IPS-18a (cell line): ENCODE measurements around the gene CSK.
"Not testable (repeated sequence)": the region's sequence is repeated elsewhere in the genome, so short reads cannot be mapped to it uniquely, and the experiment has no call there.

Source experiments
- H3K27ac ChIP-seq: one replicate; pipeline ENCODE4 v1.5.1; 2013; ENCODE audit warnings: low read length
- H3K27me3 ChIP-seq: one replicate; pipeline ENCODE4 v1.6.1; 2013; ENCODE audit warnings: mild to moderate bottlenecking, low read length; ENCODE audit not compliant: control insufficient read depth, insufficient read depth
- H3K36me3 ChIP-seq: one replicate; pipeline ENCODE4 v1.6.1; 2013; ENCODE audit warnings: low read depth, low read length; ENCODE audit not compliant: control insufficient read depth
- H3K4me1 ChIP-seq: one replicate; pipeline ENCODE4 v1.6.1; 2013; ENCODE audit warnings: low read depth, low read length; ENCODE audit not compliant: control insufficient read depth
- H3K4me3 ChIP-seq: one replicate; pipeline ENCODE4 v1.5.1; 2013; ENCODE audit warnings: low read length
- H3K9ac ChIP-seq: one replicate; pipeline ENCODE4 v1.6.1; 2013; ENCODE audit warnings: mild to moderate bottlenecking, low read length, moderate library complexity
- H3K9me3 ChIP-seq: one replicate; pipeline ENCODE4 v1.6.1; 2013; ENCODE audit warnings: low read depth, low read length; ENCODE audit not compliant: control insufficient read depth

The CSK gene

DNA sequence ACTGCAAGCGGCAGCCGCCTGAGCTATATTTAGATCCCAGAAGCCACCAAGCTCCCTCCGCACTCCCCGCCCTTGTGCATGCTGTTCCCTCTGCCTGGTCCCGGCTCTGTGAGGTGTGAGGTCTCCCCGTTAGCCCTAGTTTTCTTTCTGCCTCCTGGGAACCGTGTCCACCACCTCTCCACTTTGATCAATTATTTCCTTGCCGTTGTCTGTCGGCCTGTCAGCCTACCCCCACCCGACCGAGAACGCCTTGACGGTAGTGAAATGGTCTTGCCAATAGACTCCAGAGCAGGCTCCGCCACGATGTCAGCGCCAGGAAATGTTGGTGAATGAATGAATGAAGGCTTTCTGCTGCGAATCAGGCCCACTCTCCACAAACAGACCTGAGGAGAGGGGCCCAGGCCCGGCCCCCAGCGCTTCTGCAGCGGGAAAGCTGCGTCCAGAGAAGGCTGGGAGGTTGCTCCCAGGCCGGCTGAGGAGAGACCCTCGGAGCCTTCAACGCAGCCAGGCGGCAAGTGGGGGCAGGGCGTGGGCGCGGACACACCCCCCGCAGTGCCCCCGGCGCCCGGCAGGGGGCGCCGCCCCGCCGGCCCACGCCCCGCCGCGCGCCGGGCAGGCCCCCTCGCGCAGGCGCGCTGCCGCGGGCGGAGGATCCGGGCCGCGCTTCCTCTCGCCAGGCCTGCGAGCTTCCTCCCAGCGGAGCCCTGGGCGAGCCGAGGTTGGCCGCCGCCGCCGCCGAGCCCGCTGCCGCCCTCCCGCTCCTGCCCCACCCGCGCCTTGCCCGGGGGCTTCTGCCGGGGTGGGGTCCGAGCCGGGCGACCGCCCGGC, at the start of gene CSK:
Gene CSK, plus strand, starts transcription at position 650 of the 828 bp plus-strand sequence. CDS start 16,218 bp downstream, outside the sequence.
- no peak within 1 kb of the TSS for H3K27ac ChIP-seq
- H3K36me3 ChIP-seq = no peaks in the 10 kb centered on the region
- peaks cover 21% of the 10 kb centered on the region for H3K4me1 ChIP-seq
- H3K9me3 ChIP-seq = no peaks in the 10 kb centered on the region
- H3K27me3 ChIP-seq = peaks cover 18% of the 10 kb centered on the region
- peak within 1 kb of the TSS; percentile 74 for H3K4me3 ChIP-seq
- H3K9ac ChIP-seq = peak within 1 kb of the TSS; percentile 29

- Histone ChIP-seq H3K27me3 (peaks cover 4% of the 10 kb centered on the region), H3K4me1 (no peaks in the 10 kb centered on the region), H3K9ac (no peak overlapping the region), H3K27ac (no peak overlapping the region), H3K4me3 (no peak overlapping the region), H3K36me3 (no peaks in the 10 kb centered on the region), H3K9me3 (no peaks in the 10 kb centered on the region)
Measured at GRCh38 chr15:74732846-74733245, 49.0 kb upstream of the CSK start.

- Histone ChIP-seq H3K27me3 (peaks cover under 1% of the 10 kb centered on the region), H3K9me3 (no peaks in the 10 kb centered on the region), H3K36me3 (no peaks in the 10 kb centered on the region), H3K4me1 (no peaks in the 10 kb centered on the region), H3K9ac (no peak overlapping the region), H3K27ac (no peak overlapping the region), H3K4me3 (no peak overlapping the region)
Measured at GRCh38 chr15:74733269-74733668, 48.6 kb upstream of the CSK start.

- Histone ChIP-seq H3K36me3 (no peaks in the 10 kb centered on the region), H3K9me3 (no peaks in the 10 kb centered on the region), H3K27me3 (no peaks in the 10 kb centered on the region), H3K9ac (no peak overlapping the region), H3K4me1 (no peaks in the 10 kb centered on the region), H3K4me3 (no peak overlapping the region), H3K27ac (no peak overlapping the region)
Measured at GRCh38 chr15:74735305-74735704, 46.6 kb upstream of the CSK start.

DNA sequence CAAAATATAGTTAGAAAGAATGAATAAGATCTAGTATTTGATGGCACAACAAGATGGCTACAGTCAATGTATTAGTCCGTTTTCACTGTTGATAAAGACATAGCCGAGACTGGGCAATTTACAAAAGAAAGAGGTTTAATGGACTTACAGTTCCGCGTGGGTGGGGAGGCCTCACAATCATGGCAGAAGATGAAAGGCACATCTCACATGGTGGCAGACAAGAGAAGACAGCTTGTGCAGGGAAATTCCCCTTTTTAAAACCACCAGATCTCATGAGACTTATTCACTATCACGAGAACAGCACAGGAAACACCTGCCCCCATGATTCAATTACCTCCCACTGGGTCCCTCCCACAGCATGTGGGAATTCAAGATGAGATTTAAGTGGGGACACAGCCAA, 43.6 kb upstream of the CSK start:
- not testable (repeated sequence) for H3K4me3 ChIP-seq, H3K9me3 ChIP-seq, H3K27me3 ChIP-seq, H3K27ac ChIP-seq, H3K9ac ChIP-seq, H3K36me3 ChIP-seq, H3K4me1 ChIP-seq

- Histone ChIP-seq H3K4me1 (no peaks in the 10 kb centered on the region), H3K27ac (no peak overlapping the region), H3K9ac (no peak overlapping the region), H3K36me3 (no peaks in the 10 kb centered on the region), H3K27me3 (no peaks in the 10 kb centered on the region), H3K9me3 (no peaks in the 10 kb centered on the region), H3K4me3 (no peak overlapping the region)
Measured at GRCh38 chr15:74742422-74742821, 39.5 kb upstream of the CSK start.

DNA sequence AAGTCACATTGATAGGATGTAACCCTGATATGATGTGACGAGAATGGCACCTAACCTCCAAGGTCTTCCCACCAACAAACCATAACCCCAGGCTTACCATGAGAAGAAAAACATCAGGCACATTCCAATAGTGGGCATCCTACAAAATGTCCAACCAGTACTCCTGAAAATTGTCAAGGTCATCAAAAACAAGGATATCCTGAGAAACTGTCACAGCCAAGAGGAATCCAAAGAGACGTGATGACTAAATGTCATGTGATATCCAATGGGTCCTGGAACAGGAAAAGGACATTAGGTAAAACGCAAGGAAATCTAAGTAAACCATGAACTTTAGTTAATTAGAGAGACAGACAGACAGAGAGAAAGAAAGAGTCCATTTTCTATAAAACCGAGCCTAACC, 35.5 kb upstream of the CSK start:
- Histone ChIP-seq H3K4me3 (no peak overlapping the region), H3K27me3 (no peaks in the 10 kb centered on the region), H3K4me1 (no peaks in the 10 kb centered on the region), H3K27ac (no peak overlapping the region), H3K36me3 (no peaks in the 10 kb centered on the region), H3K9me3 (no peaks in the 10 kb centered on the region), H3K9ac (no peak overlapping the region)

- H3K9me3 ChIP-seq = no peaks in the 10 kb centered on the region
- no peak within 1 kb of the TSS for H3K4me3 ChIP-seq
- H3K9ac ChIP-seq = no peak within 1 kb of the TSS
- no peaks in the 10 kb centered on the region for H3K4me1 ChIP-seq
- no peaks in the 10 kb centered on the region for H3K36me3 ChIP-seq
- H3K27me3 ChIP-seq = no peaks in the 10 kb centered on the region
- H3K27ac ChIP-seq = no peak within 1 kb of the TSS
Measured at GRCh38 chr15:74748322-74748946, 33.4 kb upstream of the CSK start, which contains the start of gene CYP1A2. Gene CYP1A2 (plus strand): TSS chr15:74748845. CDS start chr15:74749739, 894 bp downstream.

GRCh38 chr15:74749832-74750231, 32.0 kb upstream of the CSK start:
- H3K27ac ChIP-seq = no peak overlapping the region
- no peaks in the 10 kb centered on the region for H3K9me3 ChIP-seq
- H3K4me1 ChIP-seq = no peaks in the 10 kb centered on the region
- H3K36me3 ChIP-seq = no peaks in the 10 kb centered on the region
- H3K27me3 ChIP-seq = no peaks in the 10 kb centered on the region
- no peak overlapping the region for H3K4me3 ChIP-seq
- no peak overlapping the region for H3K9ac ChIP-seq

- H3K27ac ChIP-seq = no peak overlapping the region
- H3K4me3 ChIP-seq = no peak overlapping the region
- no peaks in the 10 kb centered on the region for H3K4me1 ChIP-seq
- no peaks in the 10 kb centered on the region for H3K27me3 ChIP-seq
- no peaks in the 10 kb centered on the region for H3K36me3 ChIP-seq
- H3K9me3 ChIP-seq = no peaks in the 10 kb centered on the region
- H3K9ac ChIP-seq = no peak overlapping the region
Measured at GRCh38 chr15:74750751-74751150, 31.1 kb upstream of the CSK start.

- Histone ChIP-seq H3K27me3 (no peaks in the 10 kb centered on the region), H3K9ac (no peak overlapping the region), H3K4me3 (no peak overlapping the region), H3K4me1 (no peaks in the 10 kb centered on the region), H3K27ac (no peak overlapping the region), H3K9me3 (no peaks in the 10 kb centered on the region), H3K36me3 (no peaks in the 10 kb centered on the region)
Measured at GRCh38 chr15:74752011-74752410, 29.9 kb upstream of the CSK start.

- H3K27me3 ChIP-seq = no peaks in the 10 kb centered on the region
- H3K9ac ChIP-seq = no peak overlapping the region
- no peaks in the 10 kb centered on the region for H3K4me1 ChIP-seq
- H3K27ac ChIP-seq = no peak overlapping the region
- no peaks in the 10 kb centered on the region for H3K9me3 ChIP-seq
- no peaks in the 10 kb centered on the region for H3K36me3 ChIP-seq
- H3K4me3 ChIP-seq = no peak overlapping the region
Measured at GRCh38 chr15:74752531-74752930, 29.3 kb upstream of the CSK start.
